Erythroblast (primary cell): Measurements from ENCODE around the gene OPCML.

Experiments used
- GATA1 ChIP-seq: IDR thresholded peaks from 2 replicates; pipeline ENCODE4 v1.6.1; 2011; ENCODE audit warnings: low read depth, mild to moderate bottlenecking, control low read depth, low read length, moderate library complexity
- POLR2A ChIP-seq: IDR thresholded peaks from 2 replicates; pipeline ENCODE4 v1.6.1; 2011; ENCODE audit warnings: mild to moderate bottlenecking, low read length

DNA sequence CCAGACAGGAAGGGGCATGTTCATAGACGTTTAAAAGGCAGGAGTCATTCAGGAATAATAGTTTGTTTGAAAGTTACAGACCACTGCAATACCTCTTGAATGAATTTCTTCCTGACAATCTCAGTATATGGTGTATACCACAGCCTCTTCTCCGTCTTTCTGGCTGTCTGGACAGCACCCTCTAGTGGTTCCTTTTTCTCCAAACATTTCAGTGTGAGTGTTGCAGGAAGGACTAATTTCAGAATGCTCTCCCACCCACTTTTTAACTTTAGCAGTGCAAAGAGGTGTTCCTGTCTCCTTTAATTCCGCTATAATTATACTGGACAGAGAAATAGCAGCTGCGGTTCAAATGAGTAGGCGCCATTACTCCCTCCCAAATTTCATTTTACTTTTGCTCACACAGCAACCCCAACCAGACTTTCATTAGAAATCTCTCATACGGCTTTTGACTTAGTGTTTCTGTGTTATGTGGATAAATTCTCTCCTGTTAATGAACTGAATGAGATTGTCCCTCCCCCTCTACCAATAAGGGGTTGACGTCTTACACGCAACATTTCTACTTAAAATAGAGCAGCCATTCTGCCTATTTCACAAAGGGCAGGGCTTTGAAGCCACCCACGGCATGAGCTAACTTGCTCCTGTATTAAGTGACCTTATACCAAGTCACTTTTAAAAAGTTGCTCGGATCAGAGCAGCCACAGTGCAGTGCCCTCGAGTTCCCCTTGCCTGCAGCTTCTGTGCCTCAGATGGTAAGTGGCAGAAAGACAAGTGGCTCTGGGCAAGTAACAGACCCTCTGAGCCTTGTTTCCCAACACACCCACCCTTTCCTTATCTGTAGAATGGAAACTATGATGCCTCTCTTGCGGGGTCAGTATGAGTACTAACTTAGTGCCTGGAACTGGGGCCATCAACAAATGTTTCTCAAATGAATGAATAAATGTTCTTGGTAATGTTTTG lies 368.6 kb downstream of the OPCML start:
- TF ChIP-seq POLR2A = no peak
- no peak for TF ChIP-seq GATA1
